ENCODE data around the gene KLHL9.
A peak's percentile ranks its signal among the peaks of the same experiment; 100 is the strongest.
"Not testable (repeated sequence)": the region's sequence is repeated elsewhere in the genome, so short reads cannot be mapped to it uniquely, and the experiment has no call there.

KLHL9 gene, protein sequence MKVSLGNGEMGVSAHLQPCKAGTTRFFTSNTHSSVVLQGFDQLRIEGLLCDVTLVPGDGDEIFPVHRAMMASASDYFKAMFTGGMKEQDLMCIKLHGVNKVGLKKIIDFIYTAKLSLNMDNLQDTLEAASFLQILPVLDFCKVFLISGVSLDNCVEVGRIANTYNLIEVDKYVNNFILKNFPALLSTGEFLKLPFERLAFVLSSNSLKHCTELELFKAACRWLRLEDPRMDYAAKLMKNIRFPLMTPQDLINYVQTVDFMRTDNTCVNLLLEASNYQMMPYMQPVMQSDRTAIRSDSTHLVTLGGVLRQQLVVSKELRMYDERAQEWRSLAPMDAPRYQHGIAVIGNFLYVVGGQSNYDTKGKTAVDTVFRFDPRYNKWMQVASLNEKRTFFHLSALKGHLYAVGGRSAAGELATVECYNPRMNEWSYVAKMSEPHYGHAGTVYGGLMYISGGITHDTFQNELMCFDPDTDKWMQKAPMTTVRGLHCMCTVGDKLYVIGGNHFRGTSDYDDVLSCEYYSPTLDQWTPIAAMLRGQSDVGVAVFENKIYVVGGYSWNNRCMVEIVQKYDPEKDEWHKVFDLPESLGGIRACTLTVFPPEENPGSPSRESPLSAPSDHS
- total RNA-seq, result 62.3 to 94.4 reads per million in 2 experiments

- DNase-seq (ENCODE audit: low read depth), result peak; percentile 78
Observed at GRCh38 chr9:21334701-21335632, at the start of gene KLHL9. Gene KLHL9, minus strand, starts transcription at chr9:21335404. Its CDS starts 545 bp downstream, at chr9:21334859.

DNA sequence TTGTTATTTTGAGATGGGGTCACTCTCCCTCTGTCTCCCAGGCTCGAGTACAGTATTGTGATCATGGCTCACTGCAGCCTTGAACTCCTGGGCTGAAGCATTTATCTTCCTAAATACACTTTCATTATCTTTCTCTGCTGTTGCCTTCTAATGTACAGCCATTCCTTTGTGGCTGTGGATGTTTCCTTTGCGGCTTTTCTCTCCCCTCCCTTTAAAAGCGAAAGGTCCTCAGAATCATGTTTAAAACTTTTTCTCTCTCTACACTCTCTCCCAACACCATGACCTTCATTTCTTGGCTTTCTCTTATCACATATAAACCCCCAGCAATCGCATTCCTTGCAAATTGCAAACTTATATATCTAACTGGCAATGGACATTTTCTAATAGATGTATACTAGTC lies 48.4 kb upstream of the KLHL9 start:
- no peak for DNase-seq (ENCODE audit: low read depth)

- DNase-seq (ENCODE audit: low read depth), result no peak
Observed at GRCh38 chr9:21381448-21382339, 46.5 kb upstream of the KLHL9 start.

GRCh38 chr9:21371467-21371866 lies 36.3 kb upstream of the KLHL9 start:
- not testable (repeated sequence) for DNase-seq (ENCODE audit: low read depth)

GRCh38 chr9:21367957-21368356 lies 32.8 kb upstream of the KLHL9 start, which contains the start of gene IFNA13:
Gene IFNA13, minus strand, starts transcription at chr9:21368057. Its CDS starts 47 bp downstream, at chr9:21368010.
- DNase-seq (ENCODE audit: low read depth), result no peak

- not testable (repeated sequence) for DNase-seq (ENCODE audit: low read depth)
Observed at GRCh38 chr9:21367169-21367568, 32.0 kb upstream of the KLHL9 start.

DNA sequence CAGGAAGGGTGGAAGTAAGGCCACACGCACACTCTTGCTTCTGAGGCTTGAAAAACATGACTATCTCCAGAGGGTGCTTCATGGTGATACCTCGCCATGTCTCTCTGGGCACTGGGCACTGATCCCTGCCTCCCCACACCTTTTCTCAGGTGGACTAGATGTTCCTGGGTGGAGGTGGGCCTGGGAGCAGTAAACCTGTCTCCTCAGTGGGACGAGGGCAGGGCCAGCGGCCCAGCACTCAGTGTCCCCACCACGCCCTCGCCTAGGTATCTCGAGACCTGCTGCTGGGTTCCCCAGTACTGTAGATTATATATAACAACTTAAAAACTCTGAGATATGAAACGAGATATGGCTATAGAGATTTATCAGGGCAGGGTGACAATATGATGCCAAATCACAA lies 27.1 kb upstream of the KLHL9 start:
- no peak for DNase-seq (ENCODE audit: low read depth)

DNA sequence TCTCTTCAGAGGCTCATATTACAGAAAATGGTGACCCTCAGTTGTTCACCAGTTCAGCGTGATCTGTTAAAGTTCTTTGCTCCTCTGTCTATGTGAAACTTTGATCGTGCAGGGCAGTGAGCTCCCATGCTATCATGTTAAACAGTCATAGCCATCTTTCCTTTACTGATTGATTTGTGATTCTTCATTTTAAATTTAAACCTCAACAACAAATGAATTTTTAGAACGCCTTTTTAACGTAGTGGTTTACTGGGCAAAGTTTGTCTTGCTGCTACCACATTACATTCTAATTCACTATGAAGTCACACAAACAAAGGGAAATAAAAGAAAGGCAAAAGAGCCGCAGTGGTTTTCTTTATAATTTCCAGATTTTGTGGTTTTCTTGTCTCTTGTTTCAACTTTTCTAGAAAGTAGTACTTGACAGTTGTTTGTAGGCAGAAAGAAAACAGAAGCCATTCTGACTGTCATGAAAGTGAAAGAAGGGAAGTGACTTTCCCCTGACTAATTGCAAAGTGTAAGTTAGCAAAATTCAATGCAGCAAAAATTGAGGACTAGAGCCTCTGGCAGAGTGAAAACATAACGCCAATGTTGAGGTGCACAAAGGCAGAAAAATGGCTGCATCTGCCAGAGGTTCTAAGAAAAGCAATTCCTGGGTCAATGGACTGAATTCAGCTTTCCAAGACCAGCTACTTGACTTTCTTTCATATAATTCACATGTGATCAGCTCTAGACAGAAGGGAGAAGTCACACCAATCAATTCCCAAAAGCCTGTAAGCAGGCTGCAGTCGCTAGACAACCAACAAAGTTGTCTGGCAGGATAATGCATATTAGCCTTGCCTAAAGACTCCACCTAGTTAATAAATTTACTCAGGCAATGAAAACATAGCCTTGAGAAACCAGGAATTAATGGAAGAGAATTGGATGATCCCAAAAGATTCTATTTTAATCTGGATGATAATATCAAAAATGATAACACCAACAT lies 22.6 kb upstream of the KLHL9 start:
- DNase-seq (ENCODE audit: low read depth), result no peak

GRCh38 chr9:21350787-21351186 lies 15.6 kb upstream of the KLHL9 start, which contains the start of gene IFNA6:
Gene IFNA6, minus strand, starts transcription at chr9:21350887. Its CDS starts 0 bp downstream, at chr9:21350887.
- no peak for DNase-seq (ENCODE audit: low read depth)

GRCh38 chr9:21348430-21348970 lies 13.3 kb upstream of the KLHL9 start:
- DNase-seq (ENCODE audit: low read depth), result no peak

DNA sequence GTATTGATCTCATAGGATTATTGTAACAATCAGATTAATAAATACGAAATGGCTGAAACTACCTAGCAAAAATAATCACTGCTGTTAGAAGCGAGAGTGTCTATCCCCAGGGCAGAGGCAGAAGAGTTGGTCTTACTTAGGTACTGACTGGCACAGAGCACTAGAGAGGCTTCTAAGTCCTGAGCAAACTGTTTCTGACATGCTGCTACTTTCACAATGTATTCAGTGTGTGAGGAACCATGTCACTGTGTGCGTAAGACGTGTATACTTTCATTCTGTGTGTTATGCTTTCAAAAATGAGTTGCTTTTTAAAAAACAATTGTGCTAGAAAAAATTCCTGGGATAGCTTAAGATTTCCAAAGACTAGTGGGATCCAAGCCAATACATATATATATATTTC lies 5.5 kb upstream of the KLHL9 start:
- DNase-seq (ENCODE audit: low read depth), result no peak

- no peak for DNase-seq (ENCODE audit: low read depth)
Observed at GRCh38 chr9:21336457-21336856, 1.3 kb upstream of the KLHL9 start.

GRCh38 chr9:21333226-21333625 lies 2.0 kb downstream of the KLHL9 start:
- no peak for DNase-seq (ENCODE audit: low read depth)

DNA sequence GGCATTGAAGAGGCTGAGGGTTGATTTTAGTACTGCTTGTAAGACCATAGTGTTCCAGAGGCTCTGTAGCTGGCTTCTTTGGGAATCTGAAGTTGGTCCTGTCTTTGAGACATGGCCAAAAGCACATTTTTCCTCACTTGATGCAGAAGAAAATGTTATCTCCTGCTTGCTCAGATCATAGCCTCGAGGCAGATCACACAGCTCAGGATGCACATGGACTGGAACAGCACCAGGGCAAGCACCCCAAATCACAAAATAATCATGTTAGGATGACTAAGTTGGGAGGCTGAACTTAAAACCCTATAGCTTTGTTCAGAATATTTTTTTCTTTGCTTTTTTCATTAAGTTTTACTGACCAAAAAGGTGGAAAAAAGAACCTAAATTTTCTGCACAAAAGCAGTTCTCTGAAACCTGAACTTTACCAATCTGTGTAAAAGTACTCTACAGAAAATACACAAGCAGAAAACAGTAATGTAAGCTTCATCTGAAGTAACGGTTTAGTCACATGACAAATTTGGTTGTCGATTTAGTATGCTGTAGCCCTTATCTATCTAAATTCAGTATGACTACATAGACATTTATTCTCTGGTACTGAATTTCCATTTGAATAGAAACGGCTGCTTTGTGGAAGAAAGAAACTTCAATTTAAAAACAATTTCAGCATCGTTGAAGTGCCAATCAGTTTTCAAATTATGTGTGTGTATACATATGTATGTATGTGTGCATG lies 3.4 kb downstream of the KLHL9 start:
- no peak for DNase-seq (ENCODE audit: low read depth)

- no peak for DNase-seq (ENCODE audit: low read depth)
Observed at GRCh38 chr9:21326526-21327139, 8.6 kb downstream of the KLHL9 start.

DNA sequence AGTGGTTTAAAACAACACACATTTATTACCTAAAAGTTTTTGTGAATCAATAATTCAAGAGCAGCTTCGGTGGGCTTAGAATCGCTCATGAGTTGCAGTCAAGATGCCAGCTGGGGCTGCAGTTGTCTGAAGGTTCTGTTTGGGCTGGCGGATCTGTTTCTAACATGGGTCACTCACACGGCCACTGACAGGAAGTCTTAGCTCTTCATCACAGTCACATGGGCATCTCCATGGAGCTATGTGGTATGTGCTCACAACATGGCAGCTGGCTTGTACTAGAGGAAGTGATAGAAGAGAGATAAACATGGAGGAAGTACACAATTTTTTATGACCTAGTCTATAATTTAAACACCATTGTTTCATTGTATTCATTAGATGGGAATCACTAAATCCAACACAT lies 11.2 kb downstream of the KLHL9 start:
- no peak for DNase-seq (ENCODE audit: low read depth)

DNA sequence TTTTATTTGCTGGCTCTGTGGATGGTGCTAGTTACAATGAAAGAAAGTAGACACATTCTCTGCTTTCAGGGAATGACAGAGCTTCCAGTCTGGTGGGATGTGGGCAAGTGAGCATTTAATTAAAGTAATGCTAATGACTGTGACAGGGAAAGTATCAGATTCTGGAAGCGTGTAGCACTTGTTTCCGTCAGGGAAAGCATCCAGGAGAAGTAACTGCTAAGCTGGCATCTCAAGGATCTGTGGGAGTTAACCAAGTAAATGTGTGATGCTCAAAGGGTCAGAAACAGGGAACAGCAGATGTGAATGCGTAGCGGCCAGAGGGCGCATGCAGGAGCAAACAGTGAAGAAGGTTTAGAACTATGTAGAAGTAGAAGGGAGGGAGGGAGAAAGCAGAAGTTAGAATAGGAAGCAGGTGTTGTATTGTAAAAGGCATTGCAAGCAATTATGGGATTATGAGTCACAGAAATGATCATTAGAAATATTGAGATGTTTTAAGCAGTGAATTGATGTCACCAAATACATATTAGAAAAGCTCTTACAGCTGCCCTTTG lies 12.2 kb downstream of the KLHL9 start:
- no peak for DNase-seq (ENCODE audit: low read depth)

DNA sequence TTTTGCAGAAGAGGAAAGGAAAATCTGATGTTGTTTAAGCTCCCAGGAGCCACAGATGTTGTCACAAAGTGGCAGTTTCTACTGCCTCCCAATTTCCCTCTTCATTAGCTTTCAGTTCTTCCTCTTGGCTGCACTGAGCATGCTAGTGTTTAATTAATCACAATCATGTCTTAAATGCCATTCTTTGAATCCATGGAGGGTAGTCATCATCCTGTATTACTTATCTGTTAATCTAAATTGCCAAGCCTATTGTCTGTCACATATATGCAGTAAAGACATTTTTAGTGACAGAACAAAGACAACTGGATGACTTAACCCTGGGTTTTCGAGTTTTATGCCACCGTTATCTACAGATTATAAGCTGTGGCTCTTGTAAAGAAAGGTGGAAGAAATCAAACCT lies 14.7 kb downstream of the KLHL9 start:
- DNase-seq (ENCODE audit: low read depth), result no peak
